IPS DF 4.7 (cell line): ENCODE data around the gene RFTN1.

Experiments
- DNase-seq: peaks from one replicate; pipeline ENCODE4 v3.0.0-alpha.2; 2013; ENCODE audit warnings: low spot score; ENCODE audit errors: extremely low read depth

Gene RFTN1

DNA sequence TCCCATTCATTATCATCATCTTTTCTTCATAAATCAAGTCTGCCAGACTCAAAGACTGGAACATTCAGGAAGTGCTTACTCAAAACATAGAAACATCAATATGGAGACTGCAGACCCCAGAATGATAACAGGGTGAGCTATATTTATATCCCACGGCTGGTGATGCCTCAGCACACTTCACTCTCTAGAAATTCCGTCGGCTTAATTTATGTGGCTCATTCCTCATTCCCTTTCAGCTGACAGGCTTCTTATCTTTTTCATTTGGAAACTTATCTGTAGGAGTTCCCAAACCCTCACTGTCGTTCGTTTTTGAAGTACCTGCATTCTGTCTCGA, 45.5 kb downstream of the RFTN1 start:
- no peak for DNase-seq

DNA sequence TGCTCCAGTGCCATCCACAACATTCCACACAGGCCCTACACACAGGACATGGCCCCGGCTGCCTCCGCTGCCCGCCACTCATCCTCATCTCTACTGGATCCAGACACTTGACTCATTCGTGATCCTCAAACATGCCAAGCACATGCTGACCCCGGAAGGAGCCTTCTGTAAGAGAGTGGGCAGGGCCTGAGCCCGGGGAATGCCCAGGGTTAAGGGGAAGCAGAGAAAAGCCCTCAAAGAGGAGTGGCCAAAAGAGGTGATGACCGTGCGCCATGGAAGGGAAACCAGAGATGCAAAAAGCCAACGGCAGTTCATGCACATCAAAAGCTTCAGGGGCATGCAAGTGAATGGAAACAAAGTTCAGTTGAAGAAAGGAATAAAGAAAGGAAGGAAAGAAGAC, 46.1 kb downstream of the RFTN1 start:
- no peak for DNase-seq

DNA sequence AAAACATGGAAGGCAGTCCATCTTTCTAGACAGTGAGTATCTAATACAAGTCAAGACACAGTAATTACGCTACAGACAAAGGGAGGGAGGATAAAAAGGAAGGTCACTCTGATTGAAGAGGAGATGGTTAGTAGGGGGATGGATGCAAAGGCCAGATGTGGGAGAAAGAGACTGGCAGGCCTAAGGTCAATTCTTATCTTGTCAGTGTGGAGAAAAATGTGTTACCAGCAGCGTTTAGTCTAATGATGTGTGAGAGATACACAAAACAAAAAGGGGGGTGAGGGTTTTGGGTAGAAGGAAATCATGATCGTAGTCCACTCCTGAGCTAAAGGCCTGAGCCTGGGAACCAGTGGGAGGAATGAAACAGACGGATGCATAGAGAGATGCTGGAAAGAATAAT, 46.7 kb downstream of the RFTN1 start:
- DNase-seq: no peak

DNA sequence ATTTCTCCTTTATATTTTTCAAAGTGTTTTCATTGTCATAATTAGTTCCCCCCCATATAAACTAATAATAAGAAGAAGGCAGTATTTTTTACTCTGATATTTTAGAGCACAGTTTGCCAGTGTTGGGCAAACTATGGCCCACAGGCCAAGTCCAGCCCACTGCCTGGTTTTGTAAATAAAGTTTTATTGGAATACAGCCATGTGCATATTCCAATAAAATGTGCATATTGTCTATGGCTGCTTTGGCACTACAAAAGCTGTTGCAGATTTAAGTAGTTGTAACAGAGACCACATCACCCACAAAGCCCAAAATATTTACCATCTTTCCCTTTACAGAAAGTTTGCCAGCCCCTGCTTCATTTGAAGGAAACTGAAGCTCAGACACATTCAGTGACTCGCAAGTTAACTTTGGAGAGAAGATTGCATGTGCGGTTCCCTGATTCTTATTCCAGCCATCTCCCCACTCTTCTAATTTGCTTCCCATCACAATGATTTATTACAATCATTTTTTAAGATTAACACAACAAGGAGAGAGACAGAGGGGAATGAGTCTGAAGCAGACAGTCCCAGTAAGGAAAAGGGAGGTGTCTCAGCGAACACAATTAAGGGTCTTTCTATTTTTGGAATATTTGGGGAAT, 48.9 kb downstream of the RFTN1 start:
- no peak for DNase-seq

DNA sequence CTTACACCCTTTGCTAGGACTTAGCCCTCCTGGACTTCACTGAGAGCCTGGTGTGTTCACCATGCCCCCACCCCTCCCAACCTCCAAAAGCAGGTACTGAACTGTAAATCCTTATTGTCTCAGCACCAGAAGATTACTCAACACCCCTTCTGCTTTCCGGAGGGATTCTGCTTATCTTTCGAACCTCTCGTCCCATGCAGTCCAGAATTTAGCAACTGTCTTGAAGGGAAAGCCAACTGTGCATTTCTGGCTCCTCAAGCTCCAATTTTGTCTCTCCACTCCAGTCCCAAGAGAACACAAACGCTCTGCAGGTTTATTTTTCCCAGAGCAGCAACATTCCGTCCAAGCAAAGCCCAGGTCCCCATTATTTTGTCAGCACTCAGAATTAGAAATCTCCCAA, 49.6 kb downstream of the RFTN1 start:
- no peak for DNase-seq

DNA sequence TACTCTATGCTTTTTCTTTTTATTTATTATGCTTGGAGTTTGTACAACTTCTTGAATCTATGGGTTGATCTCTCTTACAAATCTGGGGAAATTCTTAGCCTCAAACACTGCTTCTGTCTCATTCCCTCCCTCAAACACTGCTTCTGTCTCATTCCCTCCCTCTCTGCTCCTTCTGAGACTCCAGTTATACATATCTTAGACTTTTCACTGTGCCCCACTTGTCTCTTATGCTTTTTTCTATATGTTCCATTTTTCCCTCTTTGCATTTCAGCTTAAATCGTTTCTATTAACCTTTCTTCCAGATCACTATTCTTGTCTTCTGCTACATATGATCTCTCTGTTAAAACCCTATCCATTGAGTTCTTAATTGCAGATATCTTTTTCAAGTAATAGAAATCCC, 50.4 kb downstream of the RFTN1 start:
- no peak for DNase-seq

DNA sequence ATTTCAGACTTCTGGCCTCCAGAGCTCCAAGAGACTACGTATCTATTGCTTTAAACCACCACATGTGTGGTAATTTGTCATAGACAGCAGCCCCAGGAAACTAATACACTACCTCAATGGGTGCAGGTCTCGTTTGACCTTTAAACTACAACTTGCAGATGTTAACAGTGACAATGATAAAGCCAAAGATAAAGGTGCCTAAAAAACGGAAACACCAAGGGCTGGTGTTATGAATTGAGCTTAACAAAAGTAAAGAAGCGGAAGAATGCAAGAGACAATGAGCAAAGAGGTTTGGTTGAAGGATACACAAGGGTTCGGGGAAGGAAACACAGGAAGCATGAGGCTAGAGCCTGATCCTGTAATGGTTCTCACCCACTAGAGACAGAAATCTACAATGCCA, 50.8 kb downstream of the RFTN1 start:
- no peak for DNase-seq

DNA sequence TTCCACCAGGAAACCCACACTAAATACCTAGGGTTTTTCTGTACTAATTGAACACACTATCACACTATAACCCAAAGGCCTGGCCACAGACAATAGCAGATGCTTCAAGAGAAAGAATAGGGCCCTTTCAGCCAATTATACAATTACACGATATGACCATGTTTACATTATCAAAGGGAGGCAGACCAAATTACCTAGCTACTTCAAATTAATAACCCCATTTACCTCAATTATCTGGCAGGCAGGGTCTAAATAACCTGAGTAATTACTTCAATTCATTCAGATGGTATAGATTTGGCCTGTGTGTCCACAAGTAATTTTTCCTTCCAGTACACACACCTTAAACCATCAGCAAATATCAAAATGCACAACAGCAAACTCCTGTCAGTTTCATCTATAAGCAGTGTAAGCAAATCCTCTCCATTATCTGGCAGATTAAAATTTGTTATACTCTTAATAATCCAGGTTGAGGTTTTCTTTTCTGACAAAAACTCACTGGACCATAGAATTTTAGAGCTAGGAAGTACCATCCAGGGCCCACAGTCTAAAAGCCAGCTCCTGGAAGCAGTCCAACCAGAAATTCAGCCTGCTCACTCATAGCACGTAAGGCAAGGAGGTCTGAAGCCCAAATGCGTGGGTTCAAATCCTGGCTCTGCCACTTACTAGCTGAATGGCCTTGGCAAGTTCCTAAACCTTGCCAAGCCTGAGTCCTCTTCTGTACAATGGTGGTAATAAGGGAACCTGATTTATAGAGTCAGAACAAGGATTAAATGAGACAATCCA, 51.8 kb downstream of the RFTN1 start:
- no peak for DNase-seq

DNA sequence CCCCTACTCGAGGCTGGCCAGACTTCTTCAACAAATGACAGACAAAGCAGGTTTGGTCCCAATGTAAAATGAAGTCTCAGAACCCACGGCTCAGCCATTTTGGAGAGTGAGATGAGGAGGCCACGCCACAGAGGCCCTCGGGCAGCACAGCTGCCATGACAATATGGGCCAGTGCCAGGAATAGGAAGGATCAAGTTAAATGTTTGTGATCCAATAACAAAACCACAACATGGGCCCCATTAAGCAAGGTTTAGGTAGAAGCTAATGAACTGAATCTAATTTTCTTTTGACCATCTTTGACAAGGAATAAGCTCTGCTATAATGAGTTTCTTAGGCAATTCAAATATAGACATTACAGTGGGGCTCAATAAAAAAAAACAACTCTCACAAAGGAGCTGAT, 52.6 kb downstream of the RFTN1 start:
- no peak for DNase-seq

DNA sequence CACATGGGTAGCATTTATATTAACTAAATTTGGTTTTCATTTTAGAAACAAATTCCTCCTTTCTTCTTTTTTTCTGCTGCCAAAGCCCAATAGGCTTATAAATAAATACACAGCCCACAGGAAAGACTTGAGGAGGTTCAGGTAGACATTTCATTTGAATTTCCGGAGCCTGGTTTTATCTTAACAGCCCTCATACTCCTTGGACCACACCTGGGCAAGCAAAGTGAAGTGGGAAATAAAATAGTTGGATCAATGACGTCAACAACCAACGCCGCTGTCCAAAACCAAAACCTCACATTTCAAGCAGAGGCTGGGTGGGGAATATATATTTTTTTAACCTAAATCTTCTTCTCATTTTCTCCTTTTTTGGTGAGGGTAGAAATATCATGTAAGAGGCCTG, 53.2 kb downstream of the RFTN1 start:
- DNase-seq: no peak

DNA sequence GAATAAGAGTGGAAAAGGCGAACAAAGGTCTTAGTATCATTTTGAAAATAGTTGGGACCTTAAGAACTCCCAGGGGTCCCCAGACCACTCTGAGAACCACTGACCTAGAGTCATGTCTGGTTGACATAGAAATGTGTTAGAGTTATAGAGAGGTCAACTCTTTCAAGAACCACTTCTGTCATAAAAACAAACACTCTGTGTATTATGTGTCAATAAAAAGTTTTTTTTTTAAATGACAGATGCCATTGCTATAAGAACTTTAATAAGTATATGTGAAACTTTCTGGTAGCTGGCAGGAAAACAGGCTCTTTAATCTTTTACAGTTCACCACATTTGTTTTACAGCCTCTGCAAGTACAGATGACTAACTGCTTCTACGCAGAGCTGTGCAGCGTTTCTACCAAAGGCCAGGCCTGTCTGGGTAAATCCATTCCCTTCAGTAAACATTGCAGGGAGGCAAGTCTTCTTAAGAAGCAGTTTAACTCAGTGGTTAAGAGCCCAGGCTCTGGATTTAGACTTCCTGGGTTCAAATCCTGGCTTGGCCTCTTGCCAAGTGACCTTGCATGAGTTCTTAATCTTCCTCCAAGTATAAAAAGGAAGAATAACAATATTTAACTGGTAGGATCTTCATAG, 56.6 kb downstream of the RFTN1 start:
- no peak for DNase-seq

DNA sequence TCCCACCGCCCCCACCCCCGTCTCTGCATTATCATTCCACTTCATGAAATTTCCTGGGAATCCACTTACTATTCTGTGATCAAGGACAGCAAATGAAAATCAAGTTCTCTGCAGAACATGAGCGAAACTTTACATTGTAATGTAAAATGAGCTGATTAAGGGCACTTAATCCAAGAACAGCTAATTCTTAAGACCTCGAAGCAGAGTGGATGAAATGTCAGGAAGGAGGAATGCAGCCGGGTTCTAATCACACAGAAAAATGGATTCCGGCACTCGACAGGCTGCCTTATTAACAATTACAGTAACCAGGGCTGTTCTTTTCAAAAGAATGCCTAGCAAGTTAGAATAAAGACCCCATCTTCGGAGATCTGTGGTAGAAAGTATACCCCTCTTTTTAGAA, 57.5 kb downstream of the RFTN1 start:
- no peak for DNase-seq

DNA sequence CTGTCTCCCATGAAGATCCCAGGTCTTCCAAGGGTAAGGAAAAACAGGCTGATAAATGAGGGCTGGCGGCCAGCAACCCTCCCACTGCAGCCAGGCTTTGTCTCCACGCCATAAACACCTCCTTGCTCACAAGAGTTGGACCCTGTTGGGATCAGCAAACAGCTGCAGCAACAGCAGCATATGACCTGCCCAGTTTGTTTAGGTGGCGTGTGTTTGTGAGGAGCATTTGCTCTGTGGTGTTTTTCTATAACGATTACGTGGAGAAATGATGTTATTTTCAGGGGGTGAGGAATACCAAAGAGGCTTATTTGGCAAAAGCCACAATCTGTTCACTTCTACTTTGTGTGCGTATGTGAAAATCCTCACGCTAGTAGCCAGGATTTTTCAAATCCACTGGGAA, 58.5 kb downstream of the RFTN1 start:
- DNase-seq: no peak

DNA sequence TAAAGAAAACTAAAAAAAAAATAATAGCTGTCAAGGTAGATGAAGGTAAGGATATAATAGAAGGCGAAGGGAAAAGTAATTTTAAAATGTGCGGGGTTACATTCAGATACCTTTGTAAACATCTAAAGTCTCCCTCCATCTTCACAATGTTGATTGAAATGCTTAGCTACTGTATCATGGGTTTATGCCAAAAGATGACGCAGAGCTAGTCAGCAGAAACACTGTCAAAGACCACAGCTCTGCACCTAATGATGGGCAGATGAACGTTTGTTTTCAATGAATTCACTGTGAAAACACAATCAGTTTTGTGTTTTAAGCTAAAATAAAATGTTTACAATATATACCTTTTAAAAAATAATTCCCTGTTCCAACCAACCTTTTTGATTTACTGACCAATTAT, 61.2 kb downstream of the RFTN1 start:
- DNase-seq: no peak

DNA sequence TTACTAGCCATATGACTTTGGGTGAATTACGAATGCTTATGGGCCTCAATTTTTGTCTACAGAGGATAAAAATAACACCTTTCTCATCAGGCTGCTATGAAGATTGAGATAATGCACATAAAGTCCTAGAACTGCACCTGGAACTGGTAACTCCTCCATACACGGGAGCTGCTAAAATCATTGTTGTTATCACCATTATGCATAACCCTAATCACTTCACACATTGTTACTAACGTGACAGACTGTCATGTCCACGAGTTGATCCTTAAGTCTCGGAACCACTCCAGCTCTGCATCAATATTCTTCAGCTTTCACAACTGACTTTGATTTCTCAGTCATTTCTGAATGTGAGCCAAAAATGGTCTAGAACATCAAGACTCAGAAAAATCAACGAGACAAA, 64.1 kb downstream of the RFTN1 start:
- no peak for DNase-seq

DNA sequence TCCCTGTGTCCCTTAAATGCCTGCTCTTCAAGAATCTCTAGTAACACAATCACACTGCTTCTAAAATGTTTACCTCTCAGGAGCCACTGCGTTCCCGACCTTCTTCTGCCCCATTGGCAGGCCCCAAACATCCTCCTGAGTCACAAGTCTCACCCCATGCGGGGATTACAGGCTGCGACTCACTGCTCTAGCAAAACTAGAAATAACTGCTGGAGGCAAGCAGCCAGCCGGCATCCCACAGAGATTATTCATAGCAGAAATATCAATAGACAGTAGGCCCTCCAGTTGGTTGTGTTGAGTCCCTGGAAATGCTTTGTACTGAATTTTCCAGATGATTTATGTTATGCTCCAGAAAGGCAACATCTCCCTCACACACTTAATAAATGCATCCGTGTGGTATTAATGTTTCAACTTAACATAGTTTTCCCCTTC, 64.8 kb downstream of the RFTN1 start:
- DNase-seq: no peak

DNA sequence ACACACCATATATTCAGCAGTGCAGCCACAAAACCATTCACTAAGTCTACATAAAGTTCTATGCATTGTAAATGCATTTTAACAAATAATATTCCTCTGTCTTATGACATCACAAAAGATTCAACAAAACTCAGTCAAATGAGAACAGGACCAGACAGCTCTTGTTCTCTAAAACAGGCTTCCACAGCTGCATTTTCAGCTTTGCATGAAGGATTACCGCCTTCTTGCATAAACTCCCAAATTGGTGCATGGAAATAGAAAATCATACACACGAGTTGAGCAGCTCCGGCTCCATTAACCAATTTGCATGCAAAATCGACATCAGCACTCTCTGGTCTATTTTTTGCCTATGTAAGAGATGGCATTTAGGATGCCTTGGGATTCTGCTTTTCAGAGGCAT, 66.4 kb downstream of the RFTN1 start:
- DNase-seq: no peak

DNA sequence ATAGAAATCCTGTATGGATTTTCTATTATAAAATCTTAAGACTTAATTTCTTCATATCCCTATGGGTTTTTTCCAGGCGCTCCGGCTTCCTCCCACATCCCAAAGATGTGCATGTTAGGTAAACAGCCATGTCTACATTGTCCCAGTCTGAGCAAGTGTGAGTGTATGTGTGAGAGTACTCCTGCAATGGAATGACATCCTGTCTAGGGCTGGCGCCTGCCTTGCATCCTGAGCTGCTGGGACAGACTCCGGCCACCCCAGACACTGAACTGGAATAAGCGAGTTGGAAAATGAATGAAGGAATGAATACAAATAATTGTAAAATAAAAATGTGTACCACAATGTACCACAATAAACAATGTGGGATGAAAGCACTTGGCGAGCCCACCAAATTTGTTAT, 69.2 kb downstream of the RFTN1 start:
- no peak for DNase-seq

DNA sequence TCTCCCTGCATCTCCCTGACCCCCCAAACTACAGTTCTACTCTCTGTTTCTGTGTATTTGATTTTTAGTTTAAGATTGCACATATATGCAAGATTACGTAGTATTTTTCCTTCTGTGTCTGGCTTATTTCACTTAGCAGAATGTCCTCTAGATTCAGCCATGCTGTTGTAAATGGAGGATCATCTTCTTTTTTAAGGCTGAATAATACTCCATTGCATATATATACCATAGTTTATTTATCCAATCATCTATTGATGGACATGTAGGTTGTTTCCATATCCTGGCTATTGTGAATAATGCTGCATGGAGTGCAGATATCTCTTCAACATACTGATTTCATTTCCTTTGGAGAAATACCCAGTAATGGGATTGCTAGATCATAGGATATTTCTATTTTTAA, 70.8 kb downstream of the RFTN1 start:
- DNase-seq: no peak

DNA sequence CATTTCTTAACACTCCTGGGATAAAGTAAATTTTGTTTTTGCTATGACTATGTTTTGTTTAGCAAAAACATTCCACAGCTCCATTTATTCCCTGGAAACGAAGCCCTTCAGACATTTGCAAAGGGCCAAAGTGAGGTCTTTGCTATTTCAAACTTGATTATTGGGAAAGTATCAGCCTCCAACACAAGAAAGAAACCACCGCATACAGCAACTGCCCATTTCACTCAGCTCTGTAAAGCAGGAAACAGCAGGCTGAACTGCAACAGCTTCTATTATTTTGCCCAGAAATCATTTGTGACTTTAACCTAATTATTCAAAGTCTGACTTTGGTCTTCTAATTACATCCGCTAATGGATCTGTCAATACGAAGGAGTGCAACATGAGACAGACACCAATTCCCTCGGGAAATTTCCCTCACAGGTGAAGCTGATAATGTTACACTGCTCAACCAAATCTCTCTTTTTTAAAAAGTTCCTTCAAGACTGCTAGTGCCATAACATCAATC, 72.1 kb downstream of the RFTN1 start:
- DNase-seq: no peak

DNA sequence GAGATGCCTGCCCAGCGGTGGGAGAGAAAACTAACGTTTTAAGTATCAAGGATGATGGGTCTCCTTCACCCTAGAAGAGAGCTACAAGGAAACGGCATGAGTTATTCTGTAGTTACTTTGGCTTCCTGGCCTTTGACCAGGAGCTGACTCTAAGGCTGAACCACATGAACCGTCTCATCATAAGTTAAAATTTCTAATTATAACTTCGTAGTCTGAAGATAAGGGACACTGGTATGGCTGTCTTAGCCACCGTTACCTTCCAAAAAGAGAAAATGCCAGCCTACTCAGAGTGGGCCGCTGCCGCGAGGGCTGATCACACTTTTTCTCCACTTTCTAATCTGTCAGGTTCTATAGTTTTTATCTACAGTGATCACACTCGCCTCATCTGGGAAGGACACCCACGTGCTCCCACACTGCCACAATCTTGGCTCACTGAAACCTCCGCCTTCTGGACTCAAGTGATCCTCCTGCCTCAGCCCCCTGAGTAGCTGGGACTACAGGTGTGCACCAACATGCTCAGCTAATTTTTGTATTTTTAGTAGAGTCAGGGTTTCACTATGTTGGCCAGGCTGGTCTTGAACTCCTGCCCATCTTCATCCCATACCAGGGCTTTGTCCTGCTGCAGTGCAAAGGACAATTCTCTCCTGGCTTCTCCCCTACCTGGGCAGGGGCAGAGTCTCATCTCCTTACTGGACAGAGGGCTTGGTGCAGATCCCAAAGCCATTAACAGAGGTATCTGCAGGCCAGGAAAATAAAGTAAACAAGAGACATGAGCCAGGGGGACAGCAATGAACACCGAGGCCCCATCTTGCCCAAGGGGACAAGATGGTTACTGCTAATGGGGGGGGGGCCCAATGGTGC, 73.4 kb downstream of the RFTN1 start:
- DNase-seq: no peak
